ENCODE data around the gene RFX7.

The RFX7 gene

GRCh38 chr15:56244038-56244810, 545 bp upstream of the RFX7 start:
- DNase-seq (ENCODE audit: low read depth in 2 of 2), result no peak

- no peak for DNase-seq (ENCODE audit: low read depth in 2 of 2)
Observed at GRCh38 chr15:56242576-56243162, 1.0 kb downstream of the RFX7 start.

- no peak for DNase-seq (ENCODE audit: low read depth in 2 of 2)
Observed at GRCh38 chr15:56241374-56242105, 2.1 kb downstream of the RFX7 start.

GRCh38 chr15:56240390-56240789, 3.3 kb downstream of the RFX7 start:
- no peak for DNase-seq (ENCODE audit: low read depth in 2 of 2)

- DNase-seq (ENCODE audit: low read depth in 2 of 2), result no peak
Observed at GRCh38 chr15:56236197-56236596, 7.5 kb downstream of the RFX7 start.

- no peak for DNase-seq (ENCODE audit: low read depth in 2 of 2)
Observed at GRCh38 chr15:56234804-56235203, 8.9 kb downstream of the RFX7 start.

GRCh38 chr15:56233549-56233948, 10.1 kb downstream of the RFX7 start:
- no peak for DNase-seq (ENCODE audit: low read depth in 2 of 2)

GRCh38 chr15:56232058-56232457, 11.6 kb downstream of the RFX7 start:
- DNase-seq (ENCODE audit: low read depth in 2 of 2), result no peak

- DNase-seq (ENCODE audit: low read depth in 2 of 2), result no peak
Observed at GRCh38 chr15:56228854-56229253, 14.8 kb downstream of the RFX7 start.

GRCh38 chr15:56228352-56228751, 15.3 kb downstream of the RFX7 start:
- no peak for DNase-seq (ENCODE audit: low read depth in 2 of 2)

GRCh38 chr15:56227780-56228179, 15.9 kb downstream of the RFX7 start:
- no peak for DNase-seq (ENCODE audit: low read depth in 2 of 2)

- DNase-seq (ENCODE audit: low read depth in 2 of 2), result no peak
Observed at GRCh38 chr15:56227306-56227705, 16.4 kb downstream of the RFX7 start.

GRCh38 chr15:56225520-56225919, 18.2 kb downstream of the RFX7 start:
- DNase-seq (ENCODE audit: low read depth in 2 of 2), result no peak

GRCh38 chr15:56222302-56222701, 21.4 kb downstream of the RFX7 start:
- no peak for DNase-seq (ENCODE audit: low read depth in 2 of 2)

GRCh38 chr15:56217341-56217740, 26.3 kb downstream of the RFX7 start:
- no peak for DNase-seq (ENCODE audit: low read depth in 2 of 2)

- DNase-seq (ENCODE audit: low read depth in 2 of 2), result no peak
Observed at GRCh38 chr15:56215769-56216168, 27.9 kb downstream of the RFX7 start.

GRCh38 chr15:56211960-56212550, 31.6 kb downstream of the RFX7 start:
- DNase-seq (ENCODE audit: low read depth in 2 of 2), result no peak

- DNase-seq (ENCODE audit: low read depth in 2 of 2), result no peak
Observed at GRCh38 chr15:56211064-56211463, 32.6 kb downstream of the RFX7 start.

GRCh38 chr15:56208641-56209155, 35.0 kb downstream of the RFX7 start:
- DNase-seq (ENCODE audit: low read depth in 2 of 2), result no peak

- no peak for DNase-seq (ENCODE audit: low read depth in 2 of 2)
Observed at GRCh38 chr15:56208185-56208584, 35.5 kb downstream of the RFX7 start.

- DNase-seq (ENCODE audit: low read depth in 2 of 2), result no peak
Observed at GRCh38 chr15:56207711-56208110, 36.0 kb downstream of the RFX7 start.

GRCh38 chr15:56207092-56207491, 36.6 kb downstream of the RFX7 start:
- no peak for DNase-seq (ENCODE audit: low read depth in 2 of 2)

Measured in stimulated activated CD8-positive, alpha-beta memory T cell treated with anti-CD3 and anti-CD28 coated beads, Interleukin-15, amount 100 ng/mL, for 4 hours (primary cell).